ENCODE results near the gene MAP7D1. TPM values are rescaled to one million over a fixed set of nuclear protein-coding genes. Genes with fewer than 3 reads are reported as not detected.

The MAP7D1 gene
- total RNA-seq: 100 to 1,000 TPM; 238 to 252 TPM

DNA sequence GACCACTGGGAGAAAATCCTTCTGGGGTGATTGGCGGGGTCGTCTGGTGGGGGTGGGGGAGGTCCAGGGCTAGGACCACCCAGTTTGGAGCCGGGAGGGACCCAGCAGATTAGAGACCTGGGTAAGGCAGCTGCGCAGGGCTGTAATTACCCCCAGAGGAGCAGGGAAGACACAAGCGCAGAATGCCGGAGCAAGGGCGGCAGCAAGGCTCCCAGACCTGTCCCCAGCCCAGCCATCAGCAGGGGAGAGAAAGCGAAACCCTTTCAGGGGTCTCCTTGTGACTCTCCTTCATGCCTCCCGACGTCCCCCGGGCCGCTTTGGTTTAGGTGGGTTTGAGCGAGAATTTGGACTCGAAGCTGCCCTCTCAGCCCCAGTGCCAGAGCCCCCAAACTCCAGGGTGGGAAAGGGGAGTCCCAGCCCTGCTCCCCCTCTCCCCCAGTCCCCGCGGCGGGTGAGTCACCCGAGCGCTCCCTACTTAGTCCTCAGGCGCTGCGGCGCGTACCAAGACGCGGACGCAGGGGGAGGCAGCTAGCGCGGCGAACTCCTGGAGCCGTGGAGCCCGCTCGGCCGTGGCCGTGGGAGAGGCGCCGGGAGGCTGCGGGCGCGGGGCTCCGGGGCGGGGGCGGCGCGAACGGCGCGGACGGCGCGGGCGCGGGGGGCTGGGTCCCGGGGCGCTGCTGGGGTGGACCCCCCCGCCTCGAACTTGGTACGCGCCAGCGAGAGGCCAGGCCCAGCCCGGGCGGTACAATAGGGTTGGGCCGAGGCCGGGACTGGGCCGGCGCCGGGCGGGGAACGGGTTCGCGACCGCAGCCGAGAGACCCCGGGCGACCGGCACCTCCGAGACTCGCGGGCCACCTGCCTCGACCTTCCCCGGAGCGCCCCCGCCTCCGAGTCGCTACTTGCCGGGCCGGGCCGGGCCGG, at the start of gene MAP7D1:
TSS of gene MAP7D1 (plus strand) at position 753 of the 921 bp plus-strand sequence. CDS start 258 bp downstream, outside the sequence.
- H3K9me3 Mint-ChIP-seq (ENCODE audit: low read depth): no peaks in the 10 kb centered on the region
- ATAC-seq (peak; percentile 73), DNase-seq (peak; percentile 87)
- H3K4me3 Mint-ChIP-seq: peak within 1 kb of the TSS; percentile 91
- no peaks in the 10 kb centered on the region for H3K27me3 Mint-ChIP-seq
- CTCF ChIA-PET: interaction anchor here (1.6 to 5.5 kb wide), 3 partner anchors 21 to 34 kb away, joined by 5 to 30 read pairs (median 8); no protein-coding TSS in a partner anchor
- peak within 1 kb of the TSS; percentile 92 for H3K27ac Mint-ChIP-seq
- H3K4me1 Mint-ChIP-seq: peaks cover 68% of the 10 kb centered on the region
- peaks cover 19% of the 10 kb centered on the region for H3K36me3 Mint-ChIP-seq

DNA sequence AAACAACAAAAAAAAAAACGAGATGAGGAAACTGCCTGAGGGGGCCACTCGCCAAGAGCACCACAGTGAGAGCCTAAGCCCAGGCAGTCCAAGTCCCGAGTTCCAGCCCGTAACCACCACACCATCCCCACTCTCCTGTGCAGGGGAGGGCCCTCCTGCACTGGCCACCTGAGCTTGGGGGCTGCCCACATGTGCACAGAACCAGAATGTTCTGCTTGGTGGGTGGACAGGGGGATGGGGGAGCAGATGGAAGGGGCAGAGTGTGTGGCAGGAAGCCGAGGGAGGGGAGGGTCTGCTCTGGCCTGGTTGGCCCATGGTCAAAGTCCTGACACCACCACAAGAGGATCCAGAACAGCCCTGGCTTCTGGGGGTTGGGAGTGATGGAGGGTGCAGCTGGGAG, 49.7 kb upstream of the MAP7D1 start:
- ATAC-seq (no peak), DNase-seq (no peak)
- CTCF ChIA-PET: interaction anchor here (1.0 to 17.9 kb wide), 4 partner anchors 11 to 43 kb away, joined by 3 to 307 read pairs (median 4); partner anchors contain the start of gene TRAPPC3
- no peak overlapping the region for H3K4me3 Mint-ChIP-seq
- H3K4me1 Mint-ChIP-seq: peaks cover 24% of the 10 kb centered on the region
- no peaks in the 10 kb centered on the region for H3K36me3 Mint-ChIP-seq
- no peak overlapping the region for H3K27ac Mint-ChIP-seq
- no peaks in the 10 kb centered on the region for H3K9me3 Mint-ChIP-seq (ENCODE audit: low read depth)
- no peaks in the 10 kb centered on the region for H3K27me3 Mint-ChIP-seq

- no peak for DNase-seq
- Mint-ChIP-seq H3K4me3 (no peak overlapping the region), H3K27me3 (no peaks in the 10 kb centered on the region), H3K9me3 (ENCODE audit: low read depth) (no peaks in the 10 kb centered on the region), H3K27ac (no peak overlapping the region), H3K36me3 (no peaks in the 10 kb centered on the region), H3K4me1 (peaks cover 32% of the 10 kb centered on the region)
- no peak for ATAC-seq
- CTCF ChIA-PET: interaction anchor here (0.9 to 17.9 kb wide), 3 partner anchors 26 to 216 kb away, joined by 3 to 307 read pairs (median 4); partner anchors contain the start of gene TRAPPC3
These were observed 48.6 kb upstream of the MAP7D1 start for GRCh38 chr1:36107394-36107793.

GRCh38 chr1:36108314-36108713, 47.6 kb upstream of the MAP7D1 start:
- no peaks in the 10 kb centered on the region for H3K9me3 Mint-ChIP-seq (ENCODE audit: low read depth)
- DNase-seq (no peak), ATAC-seq (no peak)
- no peaks in the 10 kb centered on the region for H3K36me3 Mint-ChIP-seq
- H3K27me3 Mint-ChIP-seq: no peaks in the 10 kb centered on the region
- CTCF ChIA-PET: interaction anchor here (1.0 to 4.1 kb wide), 4 partner anchors 10 to 79 kb away, joined by 3 to 34 read pairs (median 4); partner anchors contain the start of gene TRAPPC3
- H3K4me3 Mint-ChIP-seq: no peak overlapping the region
- peak overlapping the region; percentile 64 for H3K27ac Mint-ChIP-seq
- peaks cover 32% of the 10 kb centered on the region for H3K4me1 Mint-ChIP-seq

DNA sequence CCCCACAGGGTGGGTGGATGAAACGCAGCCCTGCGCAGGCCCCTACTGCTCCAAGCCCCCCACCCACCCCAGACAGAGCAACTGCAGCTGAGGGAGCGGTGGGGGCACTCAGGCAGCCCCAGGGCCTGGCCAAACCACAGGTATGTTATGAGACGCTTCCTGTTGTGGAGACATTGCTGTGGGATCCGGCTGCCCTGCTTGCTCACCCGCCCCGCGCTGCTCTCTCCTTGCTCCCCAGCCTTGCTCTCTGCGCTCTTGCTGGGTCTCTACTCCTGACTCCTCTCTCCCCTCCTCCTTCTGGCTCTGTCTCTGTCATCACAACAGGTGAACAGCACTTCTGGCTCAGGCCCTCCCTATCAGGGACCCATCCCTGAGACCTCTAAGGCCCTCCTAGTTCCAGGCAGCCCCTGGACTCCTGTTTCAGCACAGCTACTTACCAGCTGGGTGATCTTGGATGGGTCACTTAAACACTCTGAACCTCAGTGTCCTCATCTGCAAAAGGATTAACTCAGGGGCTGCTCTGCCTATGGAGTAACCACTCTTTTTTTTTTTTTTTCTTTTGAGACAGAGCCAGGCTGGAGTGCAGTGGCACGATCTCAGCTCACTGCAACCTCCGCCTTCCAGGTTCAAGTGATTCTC, 46.8 kb upstream of the MAP7D1 start:
- Mint-ChIP-seq H3K27ac (peak overlapping the region; percentile 76), H3K36me3 (no peaks in the 10 kb centered on the region), H3K4me3 (no peak overlapping the region), H3K27me3 (no peaks in the 10 kb centered on the region), H3K4me1 (peaks cover 32% of the 10 kb centered on the region), H3K9me3 (ENCODE audit: low read depth) (no peaks in the 10 kb centered on the region)
- ATAC-seq (peak; percentile 97), DNase-seq (peak; percentile 85)
- CTCF ChIA-PET: interaction anchor here (0.7 to 4.1 kb wide), 5 partner anchors 9 to 79 kb away, joined by 3 to 34 read pairs (median 3); partner anchors contain the start of gene TRAPPC3

DNA sequence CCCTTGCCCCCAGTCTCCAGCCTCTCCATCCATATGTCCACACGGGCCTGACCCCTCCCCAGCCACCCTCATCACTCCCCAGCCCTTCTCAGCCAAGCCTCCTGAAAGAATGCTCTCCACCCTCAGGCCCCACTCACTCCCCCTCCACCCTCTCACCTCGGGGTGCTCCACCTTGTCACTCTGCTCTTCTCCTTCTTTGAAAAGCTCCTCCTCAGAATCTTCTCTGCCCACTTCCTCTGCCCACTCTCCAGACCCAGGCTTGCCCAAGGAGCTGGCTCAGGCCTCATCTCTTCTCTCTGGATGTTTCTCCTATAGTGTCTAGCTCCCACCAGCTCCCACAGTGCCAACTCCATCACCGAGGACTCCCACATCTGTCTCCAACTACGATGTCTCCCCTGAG, 44.8 kb upstream of the MAP7D1 start:
- Mint-ChIP-seq H3K27me3 (no peaks in the 10 kb centered on the region), H3K27ac (no peak overlapping the region), H3K36me3 (no peaks in the 10 kb centered on the region), H3K9me3 (ENCODE audit: low read depth) (no peaks in the 10 kb centered on the region), H3K4me1 (peaks cover 32% of the 10 kb centered on the region), H3K4me3 (no peak overlapping the region)
- ATAC-seq: no peak
- CTCF ChIA-PET: interaction anchor here (1.9 to 4.1 kb wide), 2 partner anchors 23 to 77 kb away, joined by 4 to 34 read pairs; no protein-coding TSS in a partner anchor
- no peak for DNase-seq

DNA sequence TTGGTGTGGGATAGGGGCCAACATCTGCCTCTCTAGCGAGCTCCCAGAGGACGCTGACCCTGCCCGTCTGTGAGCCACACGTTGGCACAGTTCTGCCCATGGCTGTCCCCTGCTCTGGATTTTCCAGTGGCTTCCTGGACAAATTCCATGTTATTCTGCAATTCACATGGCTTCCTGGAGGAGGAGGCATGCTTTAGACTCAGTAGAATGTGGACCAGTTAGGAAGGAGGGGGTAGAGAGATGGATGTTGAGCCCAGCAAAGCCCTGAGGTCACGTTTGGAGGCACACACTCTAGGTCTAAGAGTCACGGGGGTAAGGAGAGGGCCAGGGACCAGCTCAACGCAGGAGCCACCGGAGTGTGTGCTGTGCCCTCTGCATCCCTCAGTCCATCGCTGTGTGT, 43.1 kb upstream of the MAP7D1 start:
- CTCF ChIA-PET: interaction anchor here (1.3 kb wide), 1 partner anchor 22 kb away, joined by 5 read pairs; no protein-coding TSS in a partner anchor
- Mint-ChIP-seq H3K27ac (no peak overlapping the region), H3K4me3 (no peak overlapping the region), H3K27me3 (no peaks in the 10 kb centered on the region), H3K9me3 (ENCODE audit: low read depth) (no peaks in the 10 kb centered on the region), H3K36me3 (no peaks in the 10 kb centered on the region), H3K4me1 (peaks cover 32% of the 10 kb centered on the region)
- DNase-seq (no peak), ATAC-seq (no peak)

DNA sequence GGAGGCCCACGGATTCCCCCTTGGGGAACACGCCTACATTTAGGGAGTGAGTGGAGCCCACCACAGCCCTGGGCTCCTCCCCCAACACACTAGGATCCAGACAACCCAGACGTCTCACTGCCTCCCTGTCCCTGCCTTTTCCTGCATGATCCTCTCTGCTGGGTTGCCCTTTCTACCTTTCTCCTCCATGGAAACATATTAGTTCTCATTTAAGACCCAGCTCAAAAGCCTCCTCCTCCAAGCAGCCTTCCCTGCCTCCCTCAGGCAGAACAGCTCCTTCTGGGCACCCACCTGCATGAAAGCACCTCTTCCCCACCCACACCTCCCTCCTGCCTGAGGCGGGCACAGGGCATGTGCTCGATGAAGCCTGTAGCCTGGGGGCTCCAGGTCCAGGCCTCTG, 41.6 kb upstream of the MAP7D1 start:
- Mint-ChIP-seq H3K27me3 (no peaks in the 10 kb centered on the region), H3K9me3 (ENCODE audit: low read depth) (no peaks in the 10 kb centered on the region), H3K36me3 (no peaks in the 10 kb centered on the region), H3K4me1 (peaks cover 18% of the 10 kb centered on the region), H3K27ac (no peak overlapping the region), H3K4me3 (no peak overlapping the region)
- no peak for ATAC-seq
- CTCF ChIA-PET: interaction anchor here (1.0 to 1.2 kb wide), 2 partner anchors 14 to 20 kb away, joined by 3 read pairs; no protein-coding TSS in a partner anchor
- no peak for DNase-seq

DNA sequence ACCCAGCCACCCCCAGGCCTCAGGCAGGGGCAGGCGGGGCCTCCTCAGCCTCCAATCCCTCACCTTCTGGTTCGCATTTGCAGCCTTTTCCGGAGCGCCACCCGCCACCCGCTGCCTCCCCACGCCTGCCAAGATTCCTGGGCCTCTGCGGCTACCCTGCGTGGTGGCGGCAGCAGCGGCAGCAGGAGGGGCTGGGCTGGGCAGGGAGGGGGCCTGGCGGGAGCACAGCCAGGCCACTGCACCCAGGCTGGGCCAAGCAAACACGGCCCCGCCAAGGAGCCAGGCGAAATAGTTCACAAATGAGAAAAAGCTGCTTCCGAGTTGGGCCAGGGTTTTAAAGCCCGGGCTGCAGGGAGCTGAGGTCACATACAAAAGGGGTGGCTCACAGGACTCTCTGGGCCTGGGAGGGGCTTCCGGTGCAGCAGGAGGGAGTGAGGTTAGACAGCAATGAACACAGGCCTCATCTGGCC, 40.7 kb upstream of the MAP7D1 start:
- Mint-ChIP-seq H3K9me3 (ENCODE audit: low read depth) (no peaks in the 10 kb centered on the region), H3K36me3 (no peaks in the 10 kb centered on the region), H3K27ac (no peak overlapping the region), H3K4me3 (no peak overlapping the region), H3K27me3 (peaks cover 2% of the 10 kb centered on the region), H3K4me1 (peaks cover 15% of the 10 kb centered on the region)
- CTCF ChIA-PET: interaction anchor here (0.8 to 1.4 kb wide), 3 partner anchors 15 to 171 kb away, joined by 3 to 4 read pairs (median 3); no protein-coding TSS in a partner anchor
- no peak for DNase-seq
- no peak for ATAC-seq

- Mint-ChIP-seq H3K36me3 (no peaks in the 10 kb centered on the region), H3K27me3 (peaks cover 2% of the 10 kb centered on the region), H3K9me3 (ENCODE audit: low read depth) (no peaks in the 10 kb centered on the region), H3K4me3 (no peak overlapping the region), H3K27ac (no peak overlapping the region), H3K4me1 (peaks cover 11% of the 10 kb centered on the region)
- DNase-seq (no peak), ATAC-seq (no peak)
- CTCF ChIA-PET: interaction anchor here (0.8 to 1.8 kb wide), 3 partner anchors 16 to 170 kb away, joined by 3 to 4 read pairs (median 4); no protein-coding TSS in a partner anchor
These were observed 40.0 kb upstream of the MAP7D1 start for GRCh38 chr1:36115931-36116330.

DNA sequence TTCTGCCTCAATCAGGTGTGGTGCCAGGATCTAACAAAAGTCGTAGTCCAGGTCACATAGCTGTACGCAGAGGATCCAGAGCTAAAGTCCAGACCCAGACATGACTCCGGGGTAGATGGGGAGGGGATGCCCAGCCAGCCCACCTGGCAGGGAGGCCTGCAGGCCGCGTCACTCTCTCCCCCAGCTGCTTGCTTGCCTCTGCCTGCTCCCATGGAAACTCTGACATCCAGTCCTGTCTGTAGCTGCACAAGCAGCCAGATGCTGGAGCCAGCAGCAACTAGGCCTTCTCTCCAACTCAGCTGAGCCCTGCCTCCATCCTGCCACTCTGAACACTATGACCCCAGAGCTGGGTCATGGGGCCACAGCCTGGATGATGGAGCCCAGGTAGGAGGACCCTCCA, 39.1 kb upstream of the MAP7D1 start:
- H3K4me3 Mint-ChIP-seq: no peak overlapping the region
- H3K27me3 Mint-ChIP-seq: peaks cover 5% of the 10 kb centered on the region
- ATAC-seq (no peak), DNase-seq (no peak)
- H3K36me3 Mint-ChIP-seq: no peaks in the 10 kb centered on the region
- no peak overlapping the region for H3K27ac Mint-ChIP-seq
- H3K4me1 Mint-ChIP-seq: peaks cover 3% of the 10 kb centered on the region
- CTCF ChIA-PET: interaction anchor here (1.0 to 3.9 kb wide), 6 partner anchors 10 to 32 kb away, joined by 3 to 38 read pairs (median 5); partner anchors contain the start of gene TRAPPC3
- H3K9me3 Mint-ChIP-seq (ENCODE audit: low read depth): no peaks in the 10 kb centered on the region

DNA sequence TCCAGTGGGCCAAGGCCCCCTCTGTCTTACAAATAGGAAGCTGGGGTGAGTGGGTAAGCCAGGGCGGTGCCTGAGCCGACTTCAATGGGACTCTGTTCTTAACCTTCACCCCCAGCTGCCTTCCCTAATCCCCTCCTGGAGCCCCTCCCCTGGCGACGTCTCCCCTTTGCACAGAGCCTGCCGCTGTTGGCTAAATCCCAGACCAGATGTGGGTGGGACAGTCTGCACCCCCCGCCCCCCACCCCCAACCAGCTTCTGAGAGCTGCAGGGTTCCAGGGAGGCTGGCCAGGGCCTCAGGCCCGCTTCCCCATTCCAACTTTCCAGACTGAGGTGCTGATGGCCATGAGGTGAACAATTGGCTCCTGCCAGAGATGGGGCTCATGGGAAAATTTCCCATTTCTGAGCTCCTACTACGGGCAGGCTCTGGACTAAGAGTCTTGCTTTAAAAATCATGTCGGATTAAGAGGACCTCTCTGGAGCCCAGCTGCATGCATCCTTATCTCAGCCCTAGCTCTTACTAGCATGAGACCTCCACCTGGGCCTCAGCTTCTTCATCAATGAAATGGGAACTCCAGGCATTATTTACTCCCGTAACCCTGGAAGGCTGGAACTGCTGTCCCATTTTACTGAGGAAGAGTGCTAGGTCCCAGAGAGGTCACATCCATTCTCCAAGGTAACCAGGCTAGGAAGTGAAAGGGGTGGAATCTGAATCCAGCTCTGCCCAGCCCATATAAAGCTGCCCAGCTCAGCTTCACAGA, 37.3 kb upstream of the MAP7D1 start:
- Mint-ChIP-seq H3K27me3 (peaks cover 21% of the 10 kb centered on the region), H3K4me3 (no peak overlapping the region), H3K27ac (no peak overlapping the region), H3K9me3 (ENCODE audit: low read depth) (no peaks in the 10 kb centered on the region), H3K4me1 (peaks cover 5% of the 10 kb centered on the region), H3K36me3 (no peaks in the 10 kb centered on the region)
- CTCF ChIA-PET: interaction anchor here (0.8 to 3.9 kb wide), 6 partner anchors 10 to 145 kb away, joined by 3 to 38 read pairs (median 5); partner anchors contain the start of gene TRAPPC3
- DNase-seq (no peak), ATAC-seq (no peak)

Data from activated CD8-positive, alpha-beta memory T cell treated with anti-CD3 and anti-CD28 coated beads, Interleukin-2, amount 10 ng/mL, durations not matched to agents 7 days and 5 days (primary cell).